Mucosa of descending colon (tissue), 3 donors: ENCODE measurements around the gene WBP4. TPM values are rescaled to one million over a fixed set of nuclear protein-coding genes. Genes with fewer than 3 reads are reported as not detected.

Experiments
- ATAC-seq: fragments of 200-7000 bp; cut with Tn5 transposase; one replicate; pipeline ENCODE4 v1.9.1; 2020; ENCODE audit warnings: mild to moderate bottlenecking, moderate library complexity
- DNase-seq, 3 donors: peaks; one replicate each; pipeline ENCODE4 v3.0.0-alpha.2; 2020
- H3K36me3 ChIP-seq: fragments of 200-600 bp; one replicate; pipeline ENCODE4 v1.8.0; 2021; ENCODE audit warnings: low read depth, mild to moderate bottlenecking
- H3K4me1 ChIP-seq: fragments of 200-600 bp; one replicate; pipeline ENCODE4 v1.8.0; 2021; ENCODE audit warnings: low read depth, mild to moderate bottlenecking
- H3K4me3 ChIP-seq: fragments of 200-600 bp; one replicate; pipeline ENCODE4 v1.8.0; 2021; ENCODE audit warnings: mild to moderate bottlenecking
- H3K9me3 ChIP-seq: fragments of 200-600 bp; one replicate; pipeline ENCODE4 v1.8.0; 2021; ENCODE audit warnings: mild to moderate bottlenecking
- intact Hi-C, 2 donors: fragments of 100-400 bp; cut with DNase I in 1 of 2; cut with micrococcal nuclease in 1 of 2; formaldehyde crosslinking; loops; one replicate each; pipeline versions ENCODE4 v1.11.0 to v1.11.1; 2022; cut with DNase I, micrococcal nuclease
- long read RNA-seq, 2 donors: library from polyadenylated mRNA; unstranded; transcript quantifications; one replicate each; pipeline ENCODE4 v2.0.0, GENCODE V29; 2019 to 2021
- total RNA-seq, 3 donors: library from RNA; stranded (reverse); fragmentation: NEBNext Ultra II Directional in 2 of 3; extraction: Animal tissue kit (Norgen Biotek cat#: 25700) in 2 of 3; gene quantifications; one replicate each; pipeline versions ENCODE4 v1.2.1 to v1.2.4, GENCODE V29; 2021 to 2023
- TF ChIP-seq, protein P1 (sequence below): fragments of 200-600 bp; IDR thresholded peaks from one replicate; pipeline ENCODE4 v1.8.0; 2022; ENCODE audit warnings: antibody characterized with exemption, mild to moderate bottlenecking
- donor health status: DM: no; HTN: no; CAD: no; lungs with moderate emphysema.
- donor health status: DM: no; HTN: no; CAD: no.
- donor health status: DM: no; HTN: yes; CAD: no.

WBP4 gene, protein sequence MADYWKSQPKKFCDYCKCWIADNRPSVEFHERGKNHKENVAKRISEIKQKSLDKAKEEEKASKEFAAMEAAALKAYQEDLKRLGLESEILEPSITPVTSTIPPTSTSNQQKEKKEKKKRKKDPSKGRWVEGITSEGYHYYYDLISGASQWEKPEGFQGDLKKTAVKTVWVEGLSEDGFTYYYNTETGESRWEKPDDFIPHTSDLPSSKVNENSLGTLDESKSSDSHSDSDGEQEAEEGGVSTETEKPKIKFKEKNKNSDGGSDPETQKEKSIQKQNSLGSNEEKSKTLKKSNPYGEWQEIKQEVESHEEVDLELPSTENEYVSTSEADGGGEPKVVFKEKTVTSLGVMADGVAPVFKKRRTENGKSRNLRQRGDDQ
- total RNA-seq, result 10 to 100 TPM in 1 of 3 donors, 1 to 10 TPM in 2; 6.4 to 11.4 (median 6.4) TPM
- long read RNA-seq, donor 1, transcript WBP4-201 (10 exons, 2,623 nt), result major isoform, 14 of 31 reads
- long read RNA-seq, donor 1, partial matches to known transcripts, result 16 of 31 reads
- long read RNA-seq, donor 1, other reads (novel, unspliced or antisense), result 1 of 31 reads
- long read RNA-seq, donor 2, partial matches to known transcripts, result 7 of 14 reads
- long read RNA-seq, donor 2, other reads (novel, unspliced or antisense), result 6 of 14 reads

DNA sequence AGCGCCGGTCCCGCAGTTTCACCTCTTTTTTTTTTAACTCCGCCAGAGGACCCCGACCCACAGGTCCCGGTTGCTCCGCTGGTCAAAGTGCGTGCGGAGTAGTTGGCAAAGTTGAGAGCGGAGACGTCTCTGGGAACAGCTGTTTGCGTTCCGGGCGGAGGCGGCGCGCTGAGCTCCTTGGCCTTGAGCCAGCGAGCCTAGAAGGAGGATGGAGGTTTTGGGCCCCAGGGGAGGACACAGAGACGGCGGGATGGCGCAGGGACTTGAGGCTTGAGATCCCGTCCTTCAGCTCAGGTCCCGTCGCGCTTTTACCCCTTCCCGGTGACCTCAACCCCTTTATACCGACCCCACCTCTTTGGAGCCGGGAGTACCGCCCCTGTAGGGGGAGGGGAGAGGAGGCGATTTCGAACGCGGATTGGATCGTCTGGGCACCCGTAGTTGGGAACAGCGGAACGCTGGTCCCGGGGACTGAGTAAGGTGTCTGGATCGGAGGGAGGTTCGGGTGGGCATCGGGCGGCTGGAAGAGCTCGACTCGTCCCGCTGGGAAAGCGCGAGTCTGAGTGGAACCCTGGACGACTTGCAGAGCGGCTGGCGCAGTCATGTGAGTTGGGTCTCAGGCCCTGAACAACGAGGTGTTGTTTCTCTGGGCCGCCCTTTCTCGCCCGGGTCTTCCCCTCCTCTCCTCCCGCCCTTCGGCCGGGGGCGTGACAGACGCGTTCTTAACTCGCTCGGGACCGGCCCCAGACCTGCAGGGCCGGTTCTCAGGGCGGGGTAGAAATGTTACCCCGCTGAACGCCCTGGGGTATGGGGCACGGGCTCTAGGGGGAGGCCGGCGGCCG is at the start of gene WBP4:
Gene WBP4 (plus strand): TSS at position 435 of the 839 bp plus-strand sequence. CDS start 165 bp downstream, at position 600.
- Histone ChIP-seq H3K9me3 (no peaks in the 10 kb centered on the region), H3K4me1 (peaks cover 51% of the 10 kb centered on the region), H3K36me3 (no peaks in the 10 kb centered on the region), H3K4me3 (peak within 1 kb of the TSS; percentile 76)
- intact Hi-C loops, result no loop called here
- ATAC-seq, result peak; percentile 83
- DNase-seq, result peak; percentile 96 to 97 (median 96)
- TF ChIP-seq, protein P1, sequence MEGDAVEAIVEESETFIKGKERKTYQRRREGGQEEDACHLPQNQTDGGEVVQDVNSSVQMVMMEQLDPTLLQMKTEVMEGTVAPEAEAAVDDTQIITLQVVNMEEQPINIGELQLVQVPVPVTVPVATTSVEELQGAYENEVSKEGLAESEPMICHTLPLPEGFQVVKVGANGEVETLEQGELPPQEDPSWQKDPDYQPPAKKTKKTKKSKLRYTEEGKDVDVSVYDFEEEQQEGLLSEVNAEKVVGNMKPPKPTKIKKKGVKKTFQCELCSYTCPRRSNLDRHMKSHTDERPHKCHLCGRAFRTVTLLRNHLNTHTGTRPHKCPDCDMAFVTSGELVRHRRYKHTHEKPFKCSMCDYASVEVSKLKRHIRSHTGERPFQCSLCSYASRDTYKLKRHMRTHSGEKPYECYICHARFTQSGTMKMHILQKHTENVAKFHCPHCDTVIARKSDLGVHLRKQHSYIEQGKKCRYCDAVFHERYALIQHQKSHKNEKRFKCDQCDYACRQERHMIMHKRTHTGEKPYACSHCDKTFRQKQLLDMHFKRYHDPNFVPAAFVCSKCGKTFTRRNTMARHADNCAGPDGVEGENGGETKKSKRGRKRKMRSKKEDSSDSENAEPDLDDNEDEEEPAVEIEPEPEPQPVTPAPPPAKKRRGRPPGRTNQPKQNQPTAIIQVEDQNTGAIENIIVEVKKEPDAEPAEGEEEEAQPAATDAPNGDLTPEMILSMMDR, result no peak

DNA sequence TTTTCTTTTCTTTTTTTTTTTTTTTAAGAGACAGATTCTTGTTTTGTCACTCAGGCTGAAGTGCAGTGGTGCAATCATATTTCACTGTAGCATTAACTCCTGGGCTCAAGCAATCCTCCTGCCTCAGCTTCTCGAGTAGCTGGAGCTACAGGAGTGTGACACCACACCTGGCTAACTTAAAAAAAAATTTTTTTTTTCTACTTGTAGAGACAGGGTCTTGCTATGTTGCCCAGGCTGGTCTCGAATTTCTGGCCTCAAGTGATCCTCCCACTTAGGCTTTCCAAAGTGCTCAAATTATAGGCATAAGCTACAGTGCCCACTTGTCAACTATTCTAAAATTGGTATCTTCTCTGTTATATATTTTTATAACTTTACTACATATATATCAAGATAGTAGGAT is 48.8 kb upstream of the WBP4 start:
- H3K36me3 ChIP-seq, result no peaks in the 10 kb centered on the region
- peaks cover 40% of the 10 kb centered on the region for H3K4me1 ChIP-seq

DNA sequence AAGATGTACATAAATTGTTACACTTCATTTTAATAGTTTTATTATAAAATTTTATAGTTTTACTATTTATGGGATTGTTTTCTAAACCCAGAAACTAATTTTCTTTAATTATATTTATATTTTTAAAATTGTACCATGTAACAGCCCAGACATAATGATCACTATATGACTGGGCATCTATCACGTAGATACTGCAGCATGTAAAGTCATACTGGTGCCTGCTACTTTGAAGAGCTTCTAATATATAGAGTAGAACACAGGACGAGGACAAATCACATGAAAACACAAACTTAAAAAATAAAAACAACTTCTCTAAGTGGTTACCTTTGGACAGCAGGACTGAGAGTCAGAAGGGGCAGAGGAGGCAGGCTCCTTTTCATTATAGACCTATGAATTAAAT is 47.5 kb upstream of the WBP4 start:
- intact Hi-C loops, result no loop called here
- peaks cover 32% of the 10 kb centered on the region for H3K4me1 ChIP-seq

More for the DNA sequence above, 48.8 kb upstream of the WBP4 start:
- ATAC-seq (no peak), DNase-seq (no peak)
- intact Hi-C loops, result no loop called here
- H3K9me3 ChIP-seq, result no peaks in the 10 kb centered on the region
- no peak overlapping the region for H3K4me3 ChIP-seq
- TF ChIP-seq, protein P1, result no peak

DNA sequence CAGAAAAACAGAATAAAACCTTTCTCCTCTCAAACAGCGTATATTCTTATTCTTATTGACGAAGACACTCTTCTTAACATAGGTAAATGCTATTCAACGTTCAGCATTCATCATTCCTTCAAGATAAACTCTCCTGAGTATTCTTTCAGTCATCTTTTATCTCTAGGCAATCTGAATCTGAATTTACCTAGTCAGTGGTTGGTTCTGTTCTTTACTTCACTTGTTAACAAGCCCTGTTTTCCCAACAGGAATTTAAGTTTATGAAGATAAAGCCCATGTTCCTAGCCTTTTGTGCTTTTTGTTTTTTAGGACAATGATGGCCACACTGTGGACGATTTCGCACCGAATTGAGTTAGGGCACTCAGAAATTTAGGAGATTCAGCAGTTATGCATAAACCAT is 45.4 kb upstream of the WBP4 start:
- no peak for ATAC-seq
- H3K4me3 ChIP-seq, result no peak overlapping the region

More for the DNA sequence above, 47.5 kb upstream of the WBP4 start:
- ATAC-seq (no peak), DNase-seq (no peak)
- TF ChIP-seq, protein P1, result no peak
- Histone ChIP-seq H3K4me3 (no peak overlapping the region), H3K36me3 (no peaks in the 10 kb centered on the region), H3K9me3 (no peaks in the 10 kb centered on the region)

DNA sequence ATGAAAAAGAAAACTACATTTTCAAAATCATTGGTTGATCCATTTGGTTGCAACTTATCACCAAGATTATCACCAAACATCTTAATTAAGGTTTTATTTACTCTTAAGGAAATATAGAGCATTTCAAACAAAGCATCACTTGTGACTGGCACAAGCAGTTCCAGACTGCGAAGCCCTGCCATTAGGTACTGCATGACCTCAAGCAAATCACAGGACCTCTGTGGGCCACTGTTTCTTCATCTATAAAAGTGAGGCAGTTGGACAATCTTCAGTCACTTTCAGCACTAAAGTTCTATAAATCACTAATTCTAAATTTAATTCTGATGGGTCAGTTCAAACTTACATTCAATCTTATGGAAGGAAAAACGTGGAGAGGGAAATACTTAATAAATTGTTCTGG is 44.1 kb upstream of the WBP4 start:
- TF ChIP-seq, protein P1, result no peak
- DNase-seq (peak in 1 of 3 donors; percentile 50), ATAC-seq (peak; percentile 51)

More for the DNA sequence above, 45.4 kb upstream of the WBP4 start:
- H3K9me3 ChIP-seq, result no peaks in the 10 kb centered on the region
- intact Hi-C loops, result loop anchor here in 1 of 2 donors (5.0 kb wide), 1 partner anchor 41 kb away; no protein-coding TSS in a partner anchor
- H3K36me3 ChIP-seq, result no peaks in the 10 kb centered on the region
- peaks cover 43% of the 10 kb centered on the region for H3K4me1 ChIP-seq
- no peak for DNase-seq
- TF ChIP-seq, protein P1, result no peak

More for the DNA sequence above, 44.1 kb upstream of the WBP4 start:
- no peak overlapping the region for H3K4me3 ChIP-seq
- H3K4me1 ChIP-seq, result peaks cover 37% of the 10 kb centered on the region
- intact Hi-C loops, result loop anchor here in 1 of 2 donors (5.0 kb wide), 1 partner anchor 40 kb away; no protein-coding TSS in a partner anchor
- no peaks in the 10 kb centered on the region for H3K36me3 ChIP-seq
- H3K9me3 ChIP-seq, result no peaks in the 10 kb centered on the region
